Right ventricle myocardium inferior (tissue), 1 donor: ENCODE data around the gene VRK1. TPM values are rescaled to one million over a fixed set of nuclear protein-coding genes. Genes with fewer than 3 reads are reported as not detected.

Experiments used
- ATAC-seq: fragments of 200-7000 bp; cut with Tn5 transposase; one replicate; pipeline ENCODE4 v1.9.1; 2020; ENCODE audit warnings: mild to moderate bottlenecking, moderate library complexity
- DNase-seq: peaks from one replicate; pipeline ENCODE4 v3.0.0; 2021; ENCODE audit errors: missing footprints
- intact Hi-C: fragments of 100-400 bp; cut with DNase I; formaldehyde crosslinking; loops from one replicate; pipeline ENCODE4 v1.11.0; 2022
- total RNA-seq: library from RNA; stranded (reverse); fragmentation: NEBNext Ultra II Directional; extraction: Animal tissue kit (Norgen Biotek cat#: 25700); gene quantifications from one replicate; pipeline ENCODE4 v1.2.1, GENCODE V29; 2021
- donor health status: DM: no; HTN: yes; CAD: no; lungs with severe emphysema.

VRK1 gene
- total RNA-seq, 1 donor from 2014 or later = 6.2 TPM

DNA sequence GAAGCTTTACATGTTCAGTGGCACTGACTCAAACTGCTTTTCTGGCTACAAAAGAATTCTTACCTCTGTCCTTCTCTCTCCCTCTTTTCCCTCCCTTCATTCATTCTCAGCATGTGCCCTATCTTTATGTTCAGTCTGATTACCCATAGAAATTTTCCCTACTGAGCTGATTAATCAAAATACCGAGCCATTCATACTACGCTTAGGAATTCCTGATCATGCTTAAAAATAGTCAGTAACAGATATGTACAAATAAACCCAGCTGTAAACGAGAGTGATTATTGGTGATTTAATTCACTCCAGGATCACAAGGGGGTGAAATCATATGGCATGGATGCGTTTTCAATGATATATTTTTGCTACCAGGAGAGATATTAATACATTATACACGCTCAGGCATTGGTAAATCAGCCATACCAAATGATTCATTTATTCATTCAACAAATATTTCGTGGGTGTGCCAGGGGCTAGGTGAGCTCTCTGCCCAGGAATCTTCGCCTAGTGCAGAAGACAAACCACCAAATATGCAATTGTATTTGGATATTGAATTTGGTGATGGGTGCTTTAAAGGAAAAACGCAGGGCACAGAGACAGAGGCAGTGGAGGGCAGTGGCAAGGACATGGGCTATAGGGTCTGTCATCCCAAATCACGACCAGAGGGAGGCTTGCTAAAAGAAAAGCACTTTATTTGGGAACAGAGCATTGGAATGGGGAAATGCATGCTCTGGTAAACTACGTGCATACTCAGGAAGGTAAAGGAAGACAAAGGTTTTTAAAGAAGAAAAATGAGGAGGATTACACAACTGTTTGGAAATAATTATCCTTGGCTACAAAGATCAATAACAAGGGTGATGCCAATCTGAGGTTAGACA is 13.9 kb upstream of the VRK1 start:
- no peak for ATAC-seq
- no peak for DNase-seq
- intact Hi-C loops = no loop called here

DNA sequence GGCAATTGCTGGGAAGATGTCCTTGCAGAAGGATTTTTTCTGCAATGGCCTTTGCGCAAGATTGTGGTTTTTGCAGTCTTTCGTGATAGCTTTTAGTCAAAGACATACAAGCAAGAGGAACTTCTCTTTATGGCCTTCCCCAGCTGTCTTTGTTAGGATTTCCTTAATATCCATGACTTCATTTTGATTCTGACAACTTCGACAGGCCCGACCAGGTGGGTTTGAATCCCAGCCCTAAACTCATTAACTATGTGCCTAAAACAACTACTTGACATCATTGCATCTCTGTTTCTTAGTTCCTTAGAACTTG is 13.3 kb upstream of the VRK1 start:
- intact Hi-C loops = no loop called here
- no peak for ATAC-seq
- no peak for DNase-seq

DNA sequence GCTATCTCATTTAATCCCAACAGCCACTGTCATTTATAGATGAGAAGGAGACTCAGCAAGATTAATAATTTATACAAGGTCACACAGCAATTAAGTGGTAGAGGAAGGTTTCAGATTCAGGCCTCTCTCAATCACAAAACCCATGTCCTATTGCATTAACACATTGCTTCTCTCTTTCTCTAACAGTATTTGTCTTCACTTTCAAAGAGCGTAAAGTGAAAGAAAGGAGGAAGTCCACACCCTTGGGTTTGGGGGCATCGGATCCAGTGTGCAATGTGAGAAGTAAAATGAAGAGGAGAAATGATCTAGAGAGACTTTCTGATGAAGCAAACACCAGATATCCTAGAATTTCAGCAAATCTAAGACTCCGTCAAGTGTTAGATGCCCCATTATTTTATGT is 7.0 kb upstream of the VRK1 start:
- DNase-seq = no peak
- intact Hi-C loops = no loop called here
- ATAC-seq = no peak

DNA sequence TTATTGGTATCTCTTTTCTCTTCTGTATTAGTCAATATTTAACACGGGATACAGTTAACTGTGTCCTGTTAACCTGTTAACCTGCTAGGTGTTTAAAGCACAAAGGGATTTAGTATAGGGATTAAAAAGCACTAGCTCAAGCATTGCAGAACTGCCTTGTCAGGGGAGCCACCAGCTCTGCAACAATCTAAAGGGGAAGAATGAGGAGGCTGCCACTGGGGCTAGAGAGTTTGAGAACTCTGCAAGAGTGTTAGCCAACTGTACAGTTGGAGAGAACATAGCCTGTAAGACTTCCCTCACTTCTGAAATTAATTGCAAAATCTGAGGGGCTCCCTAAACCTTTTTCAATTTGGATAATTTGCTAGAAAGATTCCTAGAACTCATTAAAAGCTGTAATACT is 6.5 kb upstream of the VRK1 start:
- intact Hi-C loops = no loop called here
- DNase-seq = no peak
- ATAC-seq = no peak

DNA sequence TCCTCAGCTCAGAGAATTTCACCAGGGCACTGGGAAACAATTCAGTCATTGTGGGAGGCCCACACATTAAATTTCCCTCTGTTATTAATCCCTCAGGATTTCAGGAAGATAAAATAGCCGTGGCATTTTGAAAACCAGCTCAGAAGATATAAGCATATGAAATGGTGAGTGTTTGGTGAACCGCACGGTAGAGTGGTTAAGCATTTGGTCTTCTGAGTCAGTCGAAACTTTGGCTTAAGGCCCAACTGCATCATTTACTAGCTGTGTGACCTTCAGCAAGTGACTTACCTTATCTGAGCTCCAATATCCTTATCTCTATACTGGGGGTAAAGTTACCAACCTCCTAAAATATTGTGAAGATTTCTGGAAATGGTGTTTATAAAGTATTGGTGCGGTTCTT is 5.2 kb upstream of the VRK1 start:
- no peak for DNase-seq
- intact Hi-C loops = no loop called here
- ATAC-seq = no peak

DNA sequence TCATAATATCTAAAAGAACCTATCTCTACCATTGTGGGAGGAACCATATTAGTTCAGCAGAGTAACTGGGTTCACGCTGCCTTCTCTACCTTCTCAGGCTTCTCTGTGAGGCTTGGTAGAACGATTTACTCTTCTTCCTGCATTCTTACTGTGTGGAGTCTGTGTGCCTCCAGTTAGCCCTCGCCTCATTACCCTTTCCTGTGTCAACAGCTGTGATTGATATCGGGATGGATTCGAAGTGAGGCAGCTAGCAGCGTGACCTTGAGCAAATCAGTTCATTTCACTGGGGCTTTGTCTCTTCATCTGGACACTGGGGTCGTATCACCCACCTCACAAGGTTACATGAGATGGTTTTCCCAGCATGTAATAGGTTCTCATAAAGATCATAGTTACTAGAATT is 4.6 kb upstream of the VRK1 start:
- intact Hi-C loops = no loop called here
- no peak for DNase-seq
- ATAC-seq = no peak

DNA sequence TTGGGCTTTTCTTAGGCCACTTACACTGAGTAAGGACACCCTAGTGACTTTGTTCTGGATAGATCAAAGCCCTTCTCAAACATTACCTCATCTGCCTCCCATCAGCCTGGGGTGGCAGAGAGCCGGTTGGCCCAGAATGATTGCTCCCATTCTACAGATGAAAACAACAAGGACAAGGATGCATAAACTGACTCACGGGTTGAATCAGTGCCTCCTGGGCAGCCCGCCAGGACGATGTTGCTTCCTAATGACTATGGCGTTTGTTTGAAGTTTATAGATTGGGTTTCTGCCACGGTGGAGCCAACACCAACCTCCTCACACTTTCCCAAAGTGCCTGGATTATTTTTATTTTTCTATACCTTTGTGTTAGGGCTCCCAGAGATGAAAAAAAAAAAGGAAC is 3.6 kb upstream of the VRK1 start:
- ATAC-seq (no peak), DNase-seq (no peak)
- intact Hi-C loops = no loop called here

DNA sequence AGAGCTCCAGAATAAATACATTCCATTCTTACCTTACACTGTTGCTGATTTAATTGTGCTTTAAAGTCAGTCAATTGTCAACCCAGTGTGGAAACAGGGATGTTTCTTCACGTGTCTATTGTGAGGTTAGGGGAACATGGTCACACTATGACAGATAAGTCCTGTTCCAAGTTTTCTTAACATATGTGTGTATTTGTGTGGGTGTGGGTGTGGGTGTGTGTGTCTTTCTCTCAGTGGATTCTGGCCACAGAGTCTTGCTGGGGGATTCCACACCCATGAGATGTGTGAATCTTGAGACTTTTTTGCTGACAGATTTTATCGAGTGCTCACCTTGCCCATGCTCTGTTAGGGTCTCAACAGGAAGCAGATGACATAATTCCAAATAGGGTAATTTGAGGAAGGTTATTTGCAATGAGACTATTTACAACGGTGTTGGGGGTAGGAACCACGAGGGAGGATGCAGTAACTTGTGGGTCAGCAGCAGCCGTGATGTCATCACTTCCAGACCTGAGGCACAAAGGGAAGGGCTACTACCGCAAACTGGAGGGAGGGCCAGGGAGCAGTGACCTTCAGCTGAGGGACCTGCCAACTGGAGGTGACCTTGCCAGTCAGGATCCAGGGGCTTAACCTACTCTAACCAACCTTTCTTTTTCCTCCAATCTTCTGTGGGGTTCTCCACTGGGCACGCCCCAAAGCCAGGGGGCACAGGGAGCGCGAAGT is 1.9 kb upstream of the VRK1 start:
- DNase-seq (no peak), ATAC-seq (no peak)
- intact Hi-C loops = no loop called here

DNA sequence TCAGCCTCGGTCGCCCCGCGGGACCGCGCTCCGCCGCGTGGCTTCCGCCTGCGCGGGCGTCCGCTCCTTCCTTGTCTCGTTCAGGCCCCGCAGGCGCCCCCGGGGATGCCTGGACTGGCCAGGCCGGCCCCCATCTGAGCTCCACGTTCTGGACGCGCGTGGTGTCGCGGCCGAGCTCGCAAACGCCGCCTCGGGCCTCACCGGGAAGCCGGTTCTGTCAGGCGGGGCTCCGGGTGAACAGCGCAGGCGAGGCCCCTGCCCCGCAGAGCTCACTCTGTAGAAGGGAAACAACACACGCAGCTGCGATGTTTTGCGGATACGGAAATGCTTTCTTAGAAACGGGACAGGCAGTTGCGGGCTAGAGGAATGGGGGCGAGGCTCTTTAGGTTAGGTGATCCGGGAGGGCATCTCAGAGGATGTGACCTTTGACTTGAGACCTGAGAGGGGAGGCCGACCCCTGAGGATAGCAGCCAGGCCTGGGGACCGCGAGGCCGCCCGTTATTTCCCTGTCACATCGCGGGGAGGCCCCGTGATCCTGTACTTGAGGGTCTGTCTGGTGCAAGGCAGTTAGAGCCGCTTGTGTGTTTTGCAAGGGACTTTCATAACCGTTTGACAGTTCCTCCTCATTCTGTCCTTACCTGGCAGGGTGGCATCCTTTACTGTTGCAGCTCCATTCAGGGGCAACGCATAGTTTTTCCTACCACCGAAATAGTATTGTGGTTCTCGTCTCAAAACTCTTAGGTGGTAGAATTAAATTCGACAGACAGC is 584 bp downstream of the VRK1 start:
- intact Hi-C loops = no loop called here
- ATAC-seq = no peak
- DNase-seq = peak; percentile 75

DNA sequence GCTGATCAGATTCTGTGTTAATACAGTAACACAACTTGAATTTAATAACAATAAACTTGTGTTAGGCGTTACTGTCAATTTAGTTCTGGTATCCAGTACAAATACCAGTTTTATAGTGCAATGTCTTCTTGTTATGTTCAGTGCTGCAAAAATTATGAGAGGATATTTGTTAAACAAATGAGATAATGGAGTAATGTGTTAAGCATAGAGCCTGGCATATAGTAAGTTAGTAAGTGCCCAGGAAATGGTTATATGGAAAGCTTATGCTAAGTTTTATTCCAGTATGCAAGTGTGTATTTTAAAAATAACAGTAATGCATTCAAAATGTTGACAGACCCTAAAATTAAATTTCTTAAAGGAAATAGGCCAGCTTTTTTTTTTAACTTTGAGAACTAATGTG is 1.8 kb downstream of the VRK1 start:
- intact Hi-C loops = no loop called here
- ATAC-seq (no peak), DNase-seq (no peak)

DNA sequence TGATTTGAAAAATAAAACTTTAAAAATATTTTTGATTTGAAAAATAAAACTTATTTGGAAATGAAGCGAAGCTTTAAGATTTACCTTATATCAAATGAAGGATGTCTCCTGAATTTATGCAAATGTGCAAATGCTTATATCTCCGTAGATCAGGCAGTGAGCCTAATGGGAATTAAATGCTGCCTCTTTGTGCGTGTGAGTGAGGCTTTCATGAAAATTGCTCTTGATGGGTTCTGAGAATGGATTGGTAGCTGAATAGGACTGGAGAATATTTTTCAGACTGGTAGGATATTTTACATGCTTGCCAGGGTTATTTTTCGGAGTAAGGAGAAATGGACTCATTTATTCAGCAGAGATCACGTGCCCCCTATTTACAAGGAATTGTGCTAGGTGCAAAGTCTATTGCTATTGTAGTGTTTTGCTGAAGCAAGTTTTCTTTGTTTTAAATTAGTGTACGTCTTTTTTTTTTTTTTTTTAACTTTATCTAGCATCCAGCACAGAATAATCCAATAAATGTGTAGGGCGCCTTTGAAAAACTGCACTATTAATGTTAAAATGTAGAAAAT is 2.4 kb downstream of the VRK1 start:
- DNase-seq = no peak
- ATAC-seq = no peak
- intact Hi-C loops = no loop called here

DNA sequence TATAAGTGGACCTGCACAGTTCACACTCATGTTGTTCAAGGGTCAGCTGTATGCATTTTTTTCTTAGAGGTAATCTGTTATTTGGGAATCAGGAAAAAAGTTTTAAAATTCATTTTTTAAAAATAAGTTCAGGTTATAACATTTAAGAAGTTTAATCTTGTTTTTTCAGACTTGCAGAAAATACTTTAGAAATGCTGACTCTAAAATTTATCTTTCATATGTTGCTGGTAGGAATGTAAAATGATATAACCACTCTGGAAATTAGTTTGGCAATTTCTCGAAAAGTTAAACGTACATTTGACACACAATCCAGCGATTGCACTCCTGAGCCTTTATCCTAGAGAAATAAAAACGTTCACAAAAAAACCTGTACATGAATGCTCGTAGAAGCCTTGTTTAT is 4.7 kb downstream of the VRK1 start:
- DNase-seq (no peak), ATAC-seq (no peak)
- intact Hi-C loops = no loop called here

DNA sequence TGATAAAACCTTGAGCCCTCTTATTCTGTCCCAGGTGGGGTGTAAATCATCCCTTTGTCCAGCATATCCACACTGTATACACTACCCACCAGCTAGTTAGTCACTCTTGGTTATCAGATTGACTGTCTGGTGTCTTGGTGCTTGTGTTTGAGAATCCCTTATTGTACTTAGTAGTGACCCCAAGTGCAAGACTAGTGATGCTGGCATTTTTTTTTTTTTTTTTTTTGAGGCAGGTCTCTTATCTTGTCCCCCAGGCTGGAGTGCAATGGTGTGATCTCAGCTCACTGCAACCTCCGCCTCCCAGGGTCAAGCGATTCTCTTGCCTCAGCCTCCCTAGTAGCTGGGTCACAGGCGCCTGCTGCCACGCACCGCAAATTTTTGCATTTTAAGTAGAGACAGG is 5.8 kb downstream of the VRK1 start:
- intact Hi-C loops = no loop called here
- no peak for DNase-seq
- ATAC-seq = no peak

DNA sequence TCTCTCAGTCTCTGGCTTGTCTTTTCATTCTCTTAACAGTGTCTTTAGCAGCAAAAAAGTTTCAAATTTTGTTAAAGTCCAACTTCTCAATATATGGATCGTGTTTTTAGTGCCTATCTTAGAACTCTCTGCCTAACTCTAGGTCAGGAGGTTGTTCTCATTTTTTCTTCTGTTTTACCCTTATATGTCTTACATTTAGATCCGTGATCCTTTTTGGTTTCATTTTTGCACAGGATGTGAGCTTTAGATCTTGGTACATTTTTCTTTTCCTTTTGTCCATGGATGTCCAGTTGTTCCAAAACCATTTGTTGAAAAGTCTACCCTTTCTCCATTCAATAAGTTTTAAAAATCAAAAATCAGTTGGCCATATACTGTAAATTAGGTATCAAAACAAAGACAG is 6.8 kb downstream of the VRK1 start:
- ATAC-seq (no peak), DNase-seq (no peak)
- intact Hi-C loops = no loop called here

DNA sequence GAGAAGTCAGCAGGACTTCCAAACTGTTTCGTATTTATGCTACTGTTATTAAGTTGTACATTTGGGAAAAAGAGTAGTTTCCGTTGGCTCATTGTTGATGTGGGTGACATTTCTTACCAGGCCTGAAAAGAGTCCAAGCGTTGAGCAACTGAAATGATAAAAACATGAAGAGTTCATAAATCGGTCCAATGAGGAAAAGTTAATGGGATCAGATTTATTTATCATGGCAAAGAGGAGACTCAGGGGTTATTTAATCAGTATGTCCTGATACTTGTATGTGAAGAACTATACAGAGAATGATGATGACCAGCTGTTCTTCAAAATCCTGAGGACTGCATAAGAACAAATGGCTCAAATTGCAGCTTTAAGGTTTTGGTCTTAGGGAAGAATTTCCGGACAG is 7.7 kb downstream of the VRK1 start:
- DNase-seq (no peak), ATAC-seq (peak; percentile 34)
- intact Hi-C loops = no loop called here

DNA sequence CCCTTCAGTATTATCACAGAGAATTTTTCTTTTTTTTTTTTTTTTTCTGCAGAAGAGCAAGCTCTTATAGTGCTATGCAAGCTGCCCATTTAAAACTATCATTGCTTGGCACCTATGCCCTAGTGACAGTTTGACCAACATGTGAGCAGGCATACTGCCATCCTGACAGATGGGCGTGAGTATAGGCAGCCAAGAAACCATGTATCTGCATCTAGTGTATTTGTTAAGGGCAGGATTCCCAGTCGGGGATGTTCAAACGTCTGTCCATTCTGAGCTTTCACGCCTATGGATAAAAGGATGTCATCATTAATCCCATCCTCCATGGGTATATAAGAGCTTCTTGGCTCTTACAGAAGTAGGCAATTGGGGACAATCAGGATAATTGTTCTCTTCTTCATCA is 8.8 kb downstream of the VRK1 start:
- intact Hi-C loops = no loop called here
- DNase-seq (no peak), ATAC-seq (peak; percentile 82)

DNA sequence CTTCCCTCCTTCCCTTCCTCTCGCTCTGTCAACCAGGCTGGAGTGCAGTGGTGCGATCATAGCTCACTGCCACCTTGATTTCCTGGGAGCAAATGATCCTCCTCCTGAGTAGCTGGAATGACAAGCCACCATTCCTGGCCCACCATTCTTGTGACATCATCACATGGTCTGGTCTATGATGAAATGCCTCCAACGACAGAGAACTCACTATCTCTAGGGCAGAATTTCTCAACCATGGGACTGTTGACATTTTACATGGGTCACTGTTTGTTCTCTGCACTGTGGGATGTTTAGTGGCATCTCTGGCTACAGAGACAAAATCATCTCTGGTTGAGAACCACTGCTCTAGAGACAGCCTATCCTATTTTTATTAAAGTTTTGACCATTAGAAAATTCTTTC is 9.7 kb downstream of the VRK1 start:
- intact Hi-C loops = no loop called here
- ATAC-seq (peak; percentile 34), DNase-seq (no peak)

DNA sequence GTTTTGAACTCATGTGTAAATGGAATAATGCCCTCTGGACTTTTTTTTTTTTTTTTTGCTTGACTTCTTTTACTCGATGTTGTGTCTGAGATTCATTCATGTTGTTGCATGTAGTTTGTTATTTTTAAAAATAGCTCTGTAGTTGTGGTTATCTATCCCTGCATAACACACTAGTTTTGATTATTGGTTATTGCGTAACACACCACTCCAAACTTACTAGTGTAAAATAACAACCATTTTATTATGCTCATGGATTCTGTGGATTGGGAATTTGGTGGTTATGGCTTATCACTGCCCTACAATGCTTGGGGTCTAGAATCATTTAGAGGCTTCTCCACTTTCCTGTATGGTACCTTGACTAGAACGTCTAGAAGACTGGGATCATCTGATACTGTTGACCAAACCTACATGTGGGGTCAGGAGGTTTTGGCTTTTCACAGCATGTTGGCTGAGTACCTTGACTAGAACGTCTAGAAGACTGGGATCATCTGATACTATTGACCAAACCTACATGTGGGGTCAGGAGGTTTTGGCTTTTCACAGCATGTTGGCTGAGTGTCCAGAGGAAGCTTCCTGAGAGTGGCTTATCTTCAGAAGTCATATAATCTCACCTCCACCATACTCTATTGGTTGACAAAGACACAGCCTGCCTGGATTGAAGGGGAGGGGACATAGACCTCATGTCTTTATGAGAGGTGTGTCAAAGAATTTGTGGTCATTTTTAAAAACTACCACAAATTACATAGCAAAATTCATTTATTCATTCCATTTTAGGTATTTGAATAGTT is 11.6 kb downstream of the VRK1 start:
- intact Hi-C loops = no loop called here
- DNase-seq = no peak
- ATAC-seq = no peak

DNA sequence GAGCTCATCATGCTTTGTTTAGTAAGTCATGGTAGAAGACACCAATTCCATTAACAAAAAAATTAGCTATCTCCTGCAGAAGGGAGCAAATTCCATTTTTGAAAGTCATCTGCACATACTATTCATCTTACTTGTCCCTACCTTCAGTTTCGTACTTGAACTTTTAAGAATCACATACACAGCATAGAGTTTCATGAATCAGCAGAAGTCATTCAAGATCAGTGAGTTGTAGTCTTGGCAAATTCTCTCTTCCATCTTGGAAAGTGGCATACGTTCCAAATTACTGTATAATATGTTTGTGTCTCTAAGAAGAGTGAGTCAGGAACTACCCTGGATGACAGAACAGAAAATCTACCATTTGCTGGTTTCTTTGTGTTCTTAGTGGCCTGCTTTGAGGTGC is 14.1 kb downstream of the VRK1 start:
- intact Hi-C loops = no loop called here
- DNase-seq = no peak
- no peak for ATAC-seq
